Measurements from ENCODE around the gene CTNNA1.

DNA sequence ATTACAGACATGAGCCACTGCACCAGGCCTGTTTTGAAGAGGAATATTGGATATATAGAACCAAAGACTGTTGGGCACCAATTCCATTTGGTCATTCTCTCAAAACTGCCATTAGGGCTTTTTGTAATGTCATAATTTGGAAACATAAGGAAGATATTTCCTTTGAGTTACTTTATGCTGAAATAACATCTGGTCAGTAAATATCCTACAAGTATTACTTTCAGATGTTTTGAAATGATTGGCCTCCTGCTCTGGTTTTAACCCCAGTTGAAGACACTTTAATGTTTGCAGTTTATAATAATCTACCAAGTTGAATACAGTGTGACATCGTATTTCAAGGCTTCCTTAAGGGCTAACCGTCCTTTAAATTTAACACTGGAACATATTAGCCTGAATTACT is 88.3 kb downstream of the CTNNA1 start:
- TF ChIP-seq, protein P1, sequence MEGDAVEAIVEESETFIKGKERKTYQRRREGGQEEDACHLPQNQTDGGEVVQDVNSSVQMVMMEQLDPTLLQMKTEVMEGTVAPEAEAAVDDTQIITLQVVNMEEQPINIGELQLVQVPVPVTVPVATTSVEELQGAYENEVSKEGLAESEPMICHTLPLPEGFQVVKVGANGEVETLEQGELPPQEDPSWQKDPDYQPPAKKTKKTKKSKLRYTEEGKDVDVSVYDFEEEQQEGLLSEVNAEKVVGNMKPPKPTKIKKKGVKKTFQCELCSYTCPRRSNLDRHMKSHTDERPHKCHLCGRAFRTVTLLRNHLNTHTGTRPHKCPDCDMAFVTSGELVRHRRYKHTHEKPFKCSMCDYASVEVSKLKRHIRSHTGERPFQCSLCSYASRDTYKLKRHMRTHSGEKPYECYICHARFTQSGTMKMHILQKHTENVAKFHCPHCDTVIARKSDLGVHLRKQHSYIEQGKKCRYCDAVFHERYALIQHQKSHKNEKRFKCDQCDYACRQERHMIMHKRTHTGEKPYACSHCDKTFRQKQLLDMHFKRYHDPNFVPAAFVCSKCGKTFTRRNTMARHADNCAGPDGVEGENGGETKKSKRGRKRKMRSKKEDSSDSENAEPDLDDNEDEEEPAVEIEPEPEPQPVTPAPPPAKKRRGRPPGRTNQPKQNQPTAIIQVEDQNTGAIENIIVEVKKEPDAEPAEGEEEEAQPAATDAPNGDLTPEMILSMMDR (conservative IDR thresholded peaks at IDR 0.05; ENCODE audit: low read depth, low read length), result no peak
- no peak for TF ChIP-seq EZH2 (IDR thresholded peaks at IDR 0.05; ENCODE audit: low read length, unreplicated experiment)

Measured in PC-3 (cell line).